Liver (tissue), 9 donors: Measurements from ENCODE around the gene ABCA9. TPM values are rescaled to one million over a fixed set of nuclear protein-coding genes. Genes with fewer than 3 reads are reported as not detected.

Source experiments
- DNase-seq: peaks from one replicate; pipeline ENCODE4 v3.0.0-alpha.2; 2017; ENCODE audit warnings: low spot score
- H3K27ac ChIP-seq, 2 donors: one replicate each; pipeline ENCODE4 v1.7.0; 2013; ENCODE audit warnings: inconsistent platforms in 2 of 2, low read length in 2 of 2, control low read depth in 1 of 2, low read depth in 1 of 2, mild to moderate bottlenecking in 1 of 2
- H3K27me3 ChIP-seq, 4 donors: one replicate each; pipeline versions ENCODE4 v1.6.1 to v1.7.0; 2013; ENCODE audit warnings: low read length in 3 of 4, inconsistent platforms in 1 of 4, mild to moderate bottlenecking in 1 of 4, moderate library complexity in 1 of 4; ENCODE audit not compliant: control insufficient read depth in 4 of 4, insufficient read depth in 4 of 4
- H3K36me3 ChIP-seq, 4 donors: one replicate each; pipeline versions ENCODE4 v1.6.1 to v1.7.0; 2013; ENCODE audit warnings: low read length in 3 of 4, mild to moderate bottlenecking in 3 of 4, low read depth in 1 of 4, moderate library complexity in 1 of 4; ENCODE audit not compliant: control insufficient read depth in 4 of 4, insufficient read depth in 3 of 4
- H3K4me1 ChIP-seq, 4 donors: one replicate each; pipeline versions ENCODE4 v1.6.1 to v1.7.0; 2013; ENCODE audit warnings: low read length in 3 of 4, mild to moderate bottlenecking in 3 of 4, moderate library complexity in 1 of 4; ENCODE audit not compliant: control insufficient read depth in 4 of 4, insufficient read depth in 4 of 4
- H3K4me3 ChIP-seq, 3 donors: one replicate each; pipeline versions ENCODE4 v1.6.1 to v1.7.0; 2013; ENCODE audit warnings: low read length in 3 of 3, control low read depth in 1 of 3, low read depth in 1 of 3, mild to moderate bottlenecking in 1 of 3
- H3K9ac ChIP-seq, 2 donors: one replicate each; pipeline ENCODE4 v1.7.0; 2013; ENCODE audit warnings: low read length in 2 of 2, mild to moderate bottlenecking in 2 of 2, moderate library complexity in 2 of 2, control low read depth in 1 of 2, low read depth in 1 of 2
- H3K9me3 ChIP-seq, 4 donors: one replicate each; pipeline versions ENCODE4 v1.6.1 to v1.7.0; 2013; ENCODE audit warnings: low read length in 3 of 4; ENCODE audit not compliant: control insufficient read depth in 4 of 4
- EGR1 ChIP-seq, 2 donors: IDR thresholded peaks; 2 replicates each; pipeline ENCODE4 v1.6.1; 2016 to 2018; ENCODE audit warnings: antibody characterized with exemption in 2 of 2, low read depth in 2 of 2
- FOXA1 ChIP-seq: IDR thresholded peaks from 2 replicates; pipeline ENCODE4 v1.6.1; 2016; ENCODE audit warnings: antibody characterized with exemption
- FOXA2 ChIP-seq: IDR thresholded peaks from 2 replicates; pipeline ENCODE4 v1.6.1; 2016; ENCODE audit warnings: antibody characterized with exemption
- GABPA ChIP-seq, 2 donors: IDR thresholded peaks in 1 of 2; conservative IDR thresholded peaks in 1 of 2; 2 replicates each; pipeline ENCODE4 v1.6.1; 2016; ENCODE audit warnings: antibody characterized with exemption in 2 of 2, mild to moderate bottlenecking in 1 of 2, moderate library complexity in 1 of 2
- HNF4A ChIP-seq, 2 donors: conservative IDR thresholded peaks; 2 replicates each; pipeline ENCODE4 v1.6.1; 2016; ENCODE audit warnings: antibody characterized with exemption in 2 of 2, mild to moderate bottlenecking in 2 of 2
- HNF4G ChIP-seq: IDR thresholded peaks from 2 replicates; pipeline ENCODE4 v1.6.1; 2016; ENCODE audit warnings: antibody characterized with exemption
- JUND ChIP-seq, 2 donors: IDR thresholded peaks; 2 replicates each; pipeline ENCODE4 v1.6.1; 2016; ENCODE audit warnings: antibody characterized with exemption in 2 of 2
- NR2F2 ChIP-seq: IDR thresholded peaks from 2 replicates; pipeline ENCODE4 v1.6.1; 2016; ENCODE audit warnings: antibody characterized with exemption
- RAD21 ChIP-seq, 2 donors: IDR thresholded peaks; 2 replicates each; pipeline ENCODE4 v1.6.1; 2016; ENCODE audit warnings: antibody characterized with exemption in 2 of 2, mild to moderate bottlenecking in 2 of 2
- RXRA ChIP-seq, 2 donors: IDR thresholded peaks; 2 replicates each; pipeline ENCODE4 v1.6.1; 2017 to 2018; ENCODE audit warnings: antibody characterized with exemption in 2 of 2, mild to moderate bottlenecking in 1 of 2
- SP1 ChIP-seq: IDR thresholded peaks from 2 replicates; pipeline ENCODE4 v1.6.1; 2018; ENCODE audit warnings: antibody characterized with exemption, mild to moderate bottlenecking
- TAF1 ChIP-seq: conservative IDR thresholded peaks from 2 replicates; pipeline ENCODE4 v1.6.1; 2016; ENCODE audit warnings: antibody characterized with exemption, mild to moderate bottlenecking
- YY1 ChIP-seq: IDR thresholded peaks from 2 replicates; pipeline ENCODE4 v1.6.1; 2016; ENCODE audit warnings: antibody characterized with exemption, mild to moderate bottlenecking
- WGBS: extraction: QIAGEN DNeasy Blood & Tissue Kit; methylation state at CpG from one replicate; pipeline ENCODE4 v1.1.7; 2013; 5-methylcytosine and 5-hydroxymethylcytosine counted together
- polyA plus RNA-seq, 2 donors: library from polyadenylated mRNA; stranded (reverse) in 1 of 2; unstranded in 1 of 2; fragments of 200-250 nt in 1 of 2; fragments of >200 nt in 1 of 2; fragmentation: Nextera tagmentation in 1 of 2; extraction: Ambion mirVana in 1 of 2; gene quantifications; one replicate each; pipeline versions ENCODE4 v1.2.1 to v1.2.3, GENCODE V29; 2013 to 2015
- total RNA-seq, 2 donors: library from RNA; depleted of rRNA; stranded (reverse); fragments of >200 nt; gene quantifications; one replicate each; pipeline ENCODE4 v1.2.3, GENCODE V29; 2014
- TF ChIP-seq, protein P1 (sequence below): IDR thresholded peaks from 2 replicates; pipeline ENCODE4 v1.6.1; 2016; ENCODE audit warnings: antibody characterized with exemption
- TF ChIP-seq, protein P2 (sequence below): IDR thresholded peaks from 2 replicates; pipeline ENCODE4 v1.6.1; 2016; ENCODE audit warnings: antibody characterized with exemption
- TF ChIP-seq, protein P3 (sequence below): IDR thresholded peaks from 2 replicates; pipeline ENCODE4 v1.6.1; 2016; ENCODE audit warnings: antibody characterized with exemption
- TF ChIP-seq, protein P4 (sequence below): IDR thresholded peaks from 2 replicates; pipeline ENCODE4 v1.6.1; 2016; ENCODE audit warnings: antibody characterized with exemption, mild to moderate bottlenecking
- TF ChIP-seq, protein P5 (sequence below): fragments of 150-350 bp; IDR thresholded peaks from 2 replicates; pipeline ENCODE4 v1.5.1; 2017; ENCODE audit warnings: improper control_type of control experiment, low read depth, low read length; ENCODE audit not compliant: missing input control
- donor health status: healthy.
- donor health status: healthy.
- donor health status: healthy.
- donor health status: healthy.
- donor health status: healthy.

ABCA9 gene
- total and polyA plus RNA-seq, 4 donors, result 1.4 to 18.9 (median 5.9) TPM

DNA sequence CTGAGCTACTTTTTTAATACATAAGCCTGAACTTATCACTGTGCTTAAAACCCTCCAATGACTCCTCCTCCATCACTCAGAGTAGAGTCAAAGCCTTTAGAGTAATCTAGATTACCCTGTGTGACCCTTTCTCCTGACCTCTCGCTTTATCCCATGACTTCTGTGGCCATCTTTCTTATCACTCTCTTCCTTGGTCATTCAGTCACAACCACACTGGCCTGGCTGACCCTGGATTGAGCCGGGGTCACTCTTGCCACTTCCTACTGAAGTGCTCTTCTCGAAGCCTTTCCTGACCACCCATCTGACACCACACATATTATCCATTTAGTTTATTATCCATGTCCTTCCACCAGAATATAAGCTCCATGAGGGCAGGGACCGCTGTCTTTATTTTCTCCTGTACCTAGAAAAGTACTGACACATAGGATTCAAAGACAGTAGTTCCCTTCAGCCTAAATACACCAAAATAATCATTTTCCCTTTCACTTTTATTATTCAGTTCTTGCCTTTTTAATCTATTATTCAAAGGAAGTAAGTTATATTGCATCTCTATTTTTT lies 28.0 kb upstream of the ABCA9 start:
- Histone ChIP-seq H3K27ac (no peak overlapping the region), H3K4me1 (no peaks in the 10 kb centered on the region), H3K9ac (no peak overlapping the region), H3K27me3 (no peaks in the 10 kb centered on the region), H3K36me3 (peaks cover 7 to 63% (median 46%) of the 10 kb centered on the region in 4 donors), H3K4me3 (no peak overlapping the region), H3K9me3 (no peaks in the 10 kb centered on the region)
- 71% methylated on average over 4 of the region's 4 CpGs for WGBS
- TF ChIP-seq FOXA1, result no peak
- TF ChIP-seq NR2F2, result no peak
- TF ChIP-seq FOXA2, result no peak
- no peak for TF ChIP-seq GABPA (IDR thresholded peaks at IDR 0.05 in 1 of 2, conservative IDR thresholded peaks at IDR 0.05 in 1 of 2)
- no peak for TF ChIP-seq RXRA (IDR thresholded peaks at IDR 0.05)
- TF ChIP-seq HNF4A (conservative IDR thresholded peaks at IDR 0.05), result no peak
- TF ChIP-seq JUND (IDR thresholded peaks at IDR 0.05), result no peak
- TF ChIP-seq, protein P1, sequence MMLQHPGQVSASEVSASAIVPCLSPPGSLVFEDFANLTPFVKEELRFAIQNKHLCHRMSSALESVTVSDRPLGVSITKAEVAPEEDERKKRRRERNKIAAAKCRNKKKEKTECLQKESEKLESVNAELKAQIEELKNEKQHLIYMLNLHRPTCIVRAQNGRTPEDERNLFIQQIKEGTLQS, result no peak
- TF ChIP-seq RAD21 (IDR thresholded peaks at IDR 0.05), result no peak
- TF ChIP-seq TAF1, result no peak
- TF ChIP-seq, protein P2, sequence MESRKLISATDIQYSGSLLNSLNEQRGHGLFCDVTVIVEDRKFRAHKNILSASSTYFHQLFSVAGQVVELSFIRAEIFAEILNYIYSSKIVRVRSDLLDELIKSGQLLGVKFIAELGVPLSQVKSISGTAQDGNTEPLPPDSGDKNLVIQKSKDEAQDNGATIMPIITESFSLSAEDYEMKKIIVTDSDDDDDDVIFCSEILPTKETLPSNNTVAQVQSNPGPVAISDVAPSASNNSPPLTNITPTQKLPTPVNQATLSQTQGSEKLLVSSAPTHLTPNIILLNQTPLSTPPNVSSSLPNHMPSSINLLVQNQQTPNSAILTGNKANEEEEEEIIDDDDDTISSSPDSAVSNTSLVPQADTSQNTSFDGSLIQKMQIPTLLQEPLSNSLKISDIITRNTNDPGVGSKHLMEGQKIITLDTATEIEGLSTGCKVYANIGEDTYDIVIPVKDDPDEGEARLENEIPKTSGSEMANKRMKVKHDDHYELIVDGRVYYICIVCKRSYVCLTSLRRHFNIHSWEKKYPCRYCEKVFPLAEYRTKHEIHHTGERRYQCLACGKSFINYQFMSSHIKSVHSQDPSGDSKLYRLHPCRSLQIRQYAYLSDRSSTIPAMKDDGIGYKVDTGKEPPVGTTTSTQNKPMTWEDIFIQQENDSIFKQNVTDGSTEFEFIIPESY, result no peak
- TF ChIP-seq, protein P3, sequence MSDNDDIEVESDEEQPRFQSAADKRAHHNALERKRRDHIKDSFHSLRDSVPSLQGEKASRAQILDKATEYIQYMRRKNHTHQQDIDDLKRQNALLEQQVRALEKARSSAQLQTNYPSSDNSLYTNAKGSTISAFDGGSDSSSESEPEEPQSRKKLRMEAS, result no peak
- TF ChIP-seq HNF4G, result no peak
- no peak for TF ChIP-seq SP1
- no peak for TF ChIP-seq EGR1 (IDR thresholded peaks at IDR 0.05; ENCODE audit: low read depth in 2 of 2)
- TF ChIP-seq, protein P4, sequence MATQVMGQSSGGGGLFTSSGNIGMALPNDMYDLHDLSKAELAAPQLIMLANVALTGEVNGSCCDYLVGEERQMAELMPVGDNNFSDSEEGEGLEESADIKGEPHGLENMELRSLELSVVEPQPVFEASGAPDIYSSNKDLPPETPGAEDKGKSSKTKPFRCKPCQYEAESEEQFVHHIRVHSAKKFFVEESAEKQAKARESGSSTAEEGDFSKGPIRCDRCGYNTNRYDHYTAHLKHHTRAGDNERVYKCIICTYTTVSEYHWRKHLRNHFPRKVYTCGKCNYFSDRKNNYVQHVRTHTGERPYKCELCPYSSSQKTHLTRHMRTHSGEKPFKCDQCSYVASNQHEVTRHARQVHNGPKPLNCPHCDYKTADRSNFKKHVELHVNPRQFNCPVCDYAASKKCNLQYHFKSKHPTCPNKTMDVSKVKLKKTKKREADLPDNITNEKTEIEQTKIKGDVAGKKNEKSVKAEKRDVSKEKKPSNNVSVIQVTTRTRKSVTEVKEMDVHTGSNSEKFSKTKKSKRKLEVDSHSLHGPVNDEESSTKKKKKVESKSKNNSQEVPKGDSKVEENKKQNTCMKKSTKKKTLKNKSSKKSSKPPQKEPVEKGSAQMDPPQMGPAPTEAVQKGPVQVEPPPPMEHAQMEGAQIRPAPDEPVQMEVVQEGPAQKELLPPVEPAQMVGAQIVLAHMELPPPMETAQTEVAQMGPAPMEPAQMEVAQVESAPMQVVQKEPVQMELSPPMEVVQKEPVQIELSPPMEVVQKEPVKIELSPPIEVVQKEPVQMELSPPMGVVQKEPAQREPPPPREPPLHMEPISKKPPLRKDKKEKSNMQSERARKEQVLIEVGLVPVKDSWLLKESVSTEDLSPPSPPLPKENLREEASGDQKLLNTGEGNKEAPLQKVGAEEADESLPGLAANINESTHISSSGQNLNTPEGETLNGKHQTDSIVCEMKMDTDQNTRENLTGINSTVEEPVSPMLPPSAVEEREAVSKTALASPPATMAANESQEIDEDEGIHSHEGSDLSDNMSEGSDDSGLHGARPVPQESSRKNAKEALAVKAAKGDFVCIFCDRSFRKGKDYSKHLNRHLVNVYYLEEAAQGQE, result no peak
- TF ChIP-seq YY1, result no peak
- TF ChIP-seq, protein P5, sequence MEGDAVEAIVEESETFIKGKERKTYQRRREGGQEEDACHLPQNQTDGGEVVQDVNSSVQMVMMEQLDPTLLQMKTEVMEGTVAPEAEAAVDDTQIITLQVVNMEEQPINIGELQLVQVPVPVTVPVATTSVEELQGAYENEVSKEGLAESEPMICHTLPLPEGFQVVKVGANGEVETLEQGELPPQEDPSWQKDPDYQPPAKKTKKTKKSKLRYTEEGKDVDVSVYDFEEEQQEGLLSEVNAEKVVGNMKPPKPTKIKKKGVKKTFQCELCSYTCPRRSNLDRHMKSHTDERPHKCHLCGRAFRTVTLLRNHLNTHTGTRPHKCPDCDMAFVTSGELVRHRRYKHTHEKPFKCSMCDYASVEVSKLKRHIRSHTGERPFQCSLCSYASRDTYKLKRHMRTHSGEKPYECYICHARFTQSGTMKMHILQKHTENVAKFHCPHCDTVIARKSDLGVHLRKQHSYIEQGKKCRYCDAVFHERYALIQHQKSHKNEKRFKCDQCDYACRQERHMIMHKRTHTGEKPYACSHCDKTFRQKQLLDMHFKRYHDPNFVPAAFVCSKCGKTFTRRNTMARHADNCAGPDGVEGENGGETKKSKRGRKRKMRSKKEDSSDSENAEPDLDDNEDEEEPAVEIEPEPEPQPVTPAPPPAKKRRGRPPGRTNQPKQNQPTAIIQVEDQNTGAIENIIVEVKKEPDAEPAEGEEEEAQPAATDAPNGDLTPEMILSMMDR, result no peak
- no peak for DNase-seq
